ENCODE data around the gene SFXN2. TPM values are rescaled to one million over a fixed set of nuclear protein-coding genes. Genes with fewer than 3 reads are reported as not detected.
A peak's percentile ranks its signal among the peaks of the same experiment; 100 is the strongest.
"Not testable (repeated sequence)": the region's sequence is repeated elsewhere in the genome, so short reads cannot be mapped to it uniquely, and the experiment has no call there.

SFXN2 gene
- total RNA-seq, 2 donors from 2014 or later = 11.7 to 15.0 TPM

- intact Hi-C loops (cut with DNase I, micrococcal nuclease) = no loop called here
- no peak for DNase-seq
- no peak for ATAC-seq
Observed at GRCh38 chr10:102677331-102678067, 36.9 kb upstream of the SFXN2 start.

DNA sequence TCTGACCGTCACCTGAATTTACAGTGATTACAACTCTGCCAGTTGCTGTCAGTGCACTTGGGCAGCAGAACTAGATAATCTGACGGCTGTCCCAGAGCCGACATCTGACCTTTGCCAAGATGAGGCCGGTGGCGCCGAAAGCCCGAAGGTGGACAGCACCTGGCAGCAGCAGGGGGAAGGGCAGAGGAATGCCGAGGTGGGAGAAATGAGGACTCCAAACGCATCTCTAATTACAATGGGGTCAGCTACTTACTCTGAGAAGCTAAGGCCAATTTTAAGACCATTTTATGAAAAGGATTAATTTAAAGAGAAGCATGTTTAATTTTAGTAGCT is 36.4 kb upstream of the SFXN2 start:
- ATAC-seq (no peak), DNase-seq (no peak)
- intact Hi-C loops (cut with DNase I, micrococcal nuclease) = no loop called here

GRCh38 chr10:102678842-102679289 is 35.6 kb upstream of the SFXN2 start:
- DNase-seq (peak; percentile 62 to 81), ATAC-seq (peak; percentile 78)
- intact Hi-C loops (cut with DNase I, micrococcal nuclease) = no loop called here

GRCh38 chr10:102679596-102679995 is 34.8 kb upstream of the SFXN2 start:
- ATAC-seq = no peak
- no peak for DNase-seq
- intact Hi-C loops (cut with DNase I, micrococcal nuclease) = no loop called here

DNA sequence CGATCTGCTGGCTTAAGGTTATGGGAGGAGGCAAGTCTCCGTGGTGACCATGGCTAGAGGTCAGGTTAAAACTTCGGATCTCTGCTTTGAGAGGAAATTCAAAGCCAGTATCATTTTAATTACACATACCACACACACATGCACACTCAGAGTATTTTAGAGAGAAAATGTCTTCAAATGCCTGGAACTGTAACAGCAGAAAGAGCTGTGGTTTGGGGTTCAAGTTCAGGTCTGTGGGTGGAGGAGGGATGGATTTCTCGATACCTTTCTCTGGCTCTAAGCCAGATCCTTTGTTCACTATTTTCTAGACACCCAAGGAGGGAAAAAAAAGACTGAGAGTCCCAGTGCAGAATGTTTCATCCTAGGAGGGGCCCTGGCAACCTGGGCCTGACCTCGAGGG is 32.7 kb upstream of the SFXN2 start:
- DNase-seq (no peak), ATAC-seq (no peak)

GRCh38 chr10:102682416-102682815 is 32.0 kb upstream of the SFXN2 start:
- ATAC-seq (peak; percentile 72), DNase-seq (no peak)
- intact Hi-C loops (cut with DNase I, micrococcal nuclease) = no loop called here

More for the DNA sequence above, 32.7 kb upstream of the SFXN2 start:
- intact Hi-C loops (cut with DNase I, micrococcal nuclease) = no loop called here

GRCh38 chr10:102682981-102683380 is 31.5 kb upstream of the SFXN2 start:
- ATAC-seq = no peak
- intact Hi-C loops (cut with DNase I, micrococcal nuclease) = no loop called here
- no peak for DNase-seq

DNA sequence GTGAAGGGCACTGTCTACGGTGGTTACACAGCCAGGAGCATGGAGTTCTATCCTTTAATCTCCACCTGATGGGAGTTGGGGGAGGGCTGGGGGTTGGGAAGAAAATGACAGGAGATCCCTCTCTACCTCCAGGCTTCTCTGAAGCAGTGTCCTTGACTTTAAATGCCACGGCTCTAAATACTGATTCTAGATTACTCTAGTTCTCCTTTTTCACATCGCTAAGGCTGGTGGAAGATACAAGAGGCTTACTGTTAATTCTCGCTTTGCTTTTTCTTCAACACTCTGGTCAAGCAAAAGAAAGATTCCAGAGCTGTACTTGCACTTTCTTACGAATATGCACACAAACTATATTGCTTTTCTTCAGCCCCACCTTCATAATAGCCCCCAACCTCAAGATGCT is 30.7 kb upstream of the SFXN2 start:
- intact Hi-C loops (cut with DNase I, micrococcal nuclease) = no loop called here
- ATAC-seq (no peak), DNase-seq (no peak)

DNA sequence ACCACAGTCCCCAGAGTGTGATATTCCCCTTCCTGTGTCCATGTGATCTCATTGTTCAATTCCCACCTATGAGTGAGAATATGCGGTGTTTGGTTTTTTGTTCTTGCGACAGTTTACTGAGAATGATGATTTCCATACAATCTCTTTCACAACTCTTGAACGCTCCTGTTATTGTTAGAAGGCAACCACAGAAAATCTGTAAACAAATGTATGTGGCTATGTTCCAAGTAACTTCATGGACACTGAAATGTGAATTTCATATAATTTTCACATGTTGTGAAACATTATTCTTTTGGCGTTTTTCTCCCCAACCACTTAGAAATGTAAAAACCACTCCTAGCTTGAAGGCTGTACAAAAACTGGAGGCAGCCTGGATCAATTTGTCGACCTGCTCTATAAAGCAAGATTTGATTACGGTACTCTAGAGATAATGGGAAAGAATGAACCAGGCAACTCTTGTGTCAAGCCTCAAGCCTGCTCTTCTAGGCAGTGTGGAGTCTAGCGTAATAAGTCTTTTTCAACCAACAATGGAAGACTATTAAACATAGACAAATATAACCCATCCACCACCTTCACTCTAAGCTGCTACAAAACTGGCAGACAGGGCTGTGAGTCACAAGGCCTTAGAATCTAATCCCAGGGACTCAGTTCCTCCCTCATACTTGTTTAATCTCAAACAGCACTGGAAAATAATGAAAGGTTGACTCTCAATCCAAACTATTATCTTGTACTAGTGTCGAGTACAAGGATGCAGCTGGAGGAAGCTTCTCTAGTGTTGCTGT is 23.0 kb upstream of the SFXN2 start:
- intact Hi-C loops (cut with DNase I, micrococcal nuclease) = no loop called here
- no peak for ATAC-seq
- DNase-seq = no peak

DNA sequence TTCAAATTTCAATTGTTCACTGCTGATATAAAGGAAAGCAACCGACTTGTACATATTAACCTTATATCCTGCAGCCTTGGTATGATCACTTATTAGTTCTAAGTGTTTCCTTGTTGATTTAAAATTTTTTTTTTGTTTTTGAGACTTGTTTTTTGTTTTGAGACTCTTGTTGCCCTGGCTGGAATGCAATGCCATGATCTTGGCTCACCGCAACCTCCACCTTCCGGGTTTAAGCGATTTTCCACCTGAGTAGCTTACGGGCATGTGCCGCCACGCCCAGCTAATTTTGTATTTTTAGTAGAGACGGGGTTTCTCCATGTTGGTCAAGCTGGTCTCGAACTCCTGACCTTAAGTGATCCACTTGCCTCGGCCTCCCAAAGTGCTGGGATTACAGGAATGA is 19.0 kb upstream of the SFXN2 start:
- ATAC-seq; DNase-seq; intact Hi-C loops (cut with DNase I, micrococcal nuclease): not testable (repeated sequence)

GRCh38 chr10:102696736-102697135 is 17.7 kb upstream of the SFXN2 start:
- intact Hi-C loops (cut with DNase I, micrococcal nuclease) = no loop called here
- no peak for DNase-seq
- ATAC-seq = no peak

DNA sequence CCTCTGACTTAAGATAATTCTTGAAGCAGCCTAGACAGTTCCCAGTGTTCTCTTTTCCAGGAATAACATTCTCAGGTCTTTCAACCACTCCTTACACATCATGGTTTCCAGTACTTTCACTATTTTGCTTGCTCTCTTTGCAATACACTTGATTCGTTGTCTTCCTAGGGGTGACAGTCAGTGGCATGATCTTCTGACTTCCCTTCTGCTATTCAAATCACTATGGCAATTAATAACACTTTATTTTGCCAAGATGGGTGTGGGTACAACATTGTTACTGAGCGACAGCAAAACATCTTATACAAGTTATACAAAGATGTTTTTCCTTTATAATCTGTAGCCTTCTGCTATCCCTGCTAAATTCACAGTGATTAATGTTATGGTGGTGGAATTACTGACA is 15.5 kb upstream of the SFXN2 start:
- no peak for DNase-seq
- intact Hi-C loops (cut with DNase I, micrococcal nuclease) = no loop called here
- ATAC-seq = no peak

GRCh38 chr10:102701272-102701671 is 13.2 kb upstream of the SFXN2 start:
- DNase-seq (no peak), ATAC-seq (no peak)
- intact Hi-C loops (cut with DNase I, micrococcal nuclease) = no loop called here

- no peak for ATAC-seq
- intact Hi-C loops (cut with DNase I, micrococcal nuclease) = no loop called here
- DNase-seq = no peak
Observed at GRCh38 chr10:102701796-102702195, 12.6 kb upstream of the SFXN2 start.

- DNase-seq (no peak), ATAC-seq (no peak)
- intact Hi-C loops (cut with DNase I, micrococcal nuclease) = no loop called here
Observed at GRCh38 chr10:102702742-102703141, 11.7 kb upstream of the SFXN2 start.

- no peak for DNase-seq
- ATAC-seq = no peak
- intact Hi-C loops (cut with DNase I, micrococcal nuclease) = no loop called here
Observed at GRCh38 chr10:102704915-102705314, 9.5 kb upstream of the SFXN2 start.

- DNase-seq (no peak), ATAC-seq (no peak)
- intact Hi-C loops (cut with DNase I, micrococcal nuclease) = no loop called here
Observed at GRCh38 chr10:102705531-102705930, 8.9 kb upstream of the SFXN2 start.

DNA sequence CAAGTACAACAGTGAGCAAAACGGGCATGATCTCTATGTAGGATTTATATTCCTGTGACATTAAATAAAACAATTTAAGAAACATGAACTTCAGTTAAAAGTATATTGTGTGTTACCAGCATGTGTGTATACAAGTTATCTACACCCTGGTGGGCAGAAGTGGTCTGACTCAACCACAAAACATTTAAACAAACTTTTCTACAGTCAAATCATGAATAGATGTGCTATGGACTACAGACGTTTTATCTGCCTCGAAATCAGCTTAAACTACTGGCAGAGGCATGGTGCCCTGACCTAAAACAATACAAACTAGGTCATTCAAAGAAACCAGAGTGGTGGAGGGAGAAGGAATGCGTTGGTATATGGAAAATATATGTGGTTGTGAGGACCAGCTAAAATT is 3.8 kb upstream of the SFXN2 start:
- ATAC-seq = no peak
- no peak for DNase-seq
- intact Hi-C loops (cut with DNase I, micrococcal nuclease) = loop anchor here in 1 of 2 donors (5.0 kb wide), 1 partner anchor 208 kb away; the partner anchor contains the start of genes ACTR1A and SUFU

DNA sequence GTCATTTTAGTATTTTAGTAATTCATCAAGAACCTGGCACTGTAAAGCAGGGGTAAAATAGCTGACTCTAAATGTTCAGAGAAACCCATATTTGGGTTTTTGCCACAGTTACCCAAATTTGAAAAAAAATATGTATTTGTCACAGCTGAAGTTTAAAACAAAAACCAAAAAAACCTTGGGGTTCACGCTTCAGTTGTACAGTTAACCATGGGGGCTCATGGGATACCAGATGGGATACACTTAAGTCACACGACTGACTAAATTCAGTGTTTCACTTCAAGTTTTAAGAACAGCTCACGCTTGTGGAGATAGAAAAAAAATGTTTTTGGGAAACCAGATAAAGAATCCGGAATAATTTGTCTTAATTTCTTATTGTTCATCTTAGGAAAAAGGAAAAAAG is 2.3 kb upstream of the SFXN2 start:
- intact Hi-C loops (cut with DNase I, micrococcal nuclease) = loop anchor here in 1 of 2 donors (5.0 kb wide), 1 partner anchor 210 kb away; the partner anchor contains the start of genes ACTR1A and SUFU

GRCh38 chr10:102712843-102713538 is 1.4 kb upstream of the SFXN2 start:
- DNase-seq = no peak
- intact Hi-C loops (cut with DNase I, micrococcal nuclease) = loop anchor here in 1 of 2 donors (5.0 kb wide), 1 partner anchor 211 kb away; the partner anchor contains the start of genes ACTR1A and SUFU
- no peak for ATAC-seq

More for the DNA sequence above, 2.3 kb upstream of the SFXN2 start:
- DNase-seq (no peak), ATAC-seq (no peak)

All from left colon (tissue), 2 donors.